Inflammatory macrophage treated with lipopolysaccharide for 1 hour (primary cell): ENCODE data around the gene ZNF227.
"Not testable (repeated sequence)": the region's sequence is repeated elsewhere in the genome, so short reads cannot be mapped to it uniquely, and the experiment has no call there.

ENCODE experiments used
- DNase-seq, 2 donors: peaks; one replicate each; pipeline ENCODE4 v3.0.0-alpha.2; 2020 to 2022

The ZNF227 gene

GRCh38 chr19:44253392-44253791 lies 41.1 kb downstream of the ZNF227 start:
- not testable (repeated sequence) for DNase-seq

- no peak for DNase-seq
These were observed 42.2 kb downstream of the ZNF227 start for GRCh38 chr19:44254496-44254895.

DNA sequence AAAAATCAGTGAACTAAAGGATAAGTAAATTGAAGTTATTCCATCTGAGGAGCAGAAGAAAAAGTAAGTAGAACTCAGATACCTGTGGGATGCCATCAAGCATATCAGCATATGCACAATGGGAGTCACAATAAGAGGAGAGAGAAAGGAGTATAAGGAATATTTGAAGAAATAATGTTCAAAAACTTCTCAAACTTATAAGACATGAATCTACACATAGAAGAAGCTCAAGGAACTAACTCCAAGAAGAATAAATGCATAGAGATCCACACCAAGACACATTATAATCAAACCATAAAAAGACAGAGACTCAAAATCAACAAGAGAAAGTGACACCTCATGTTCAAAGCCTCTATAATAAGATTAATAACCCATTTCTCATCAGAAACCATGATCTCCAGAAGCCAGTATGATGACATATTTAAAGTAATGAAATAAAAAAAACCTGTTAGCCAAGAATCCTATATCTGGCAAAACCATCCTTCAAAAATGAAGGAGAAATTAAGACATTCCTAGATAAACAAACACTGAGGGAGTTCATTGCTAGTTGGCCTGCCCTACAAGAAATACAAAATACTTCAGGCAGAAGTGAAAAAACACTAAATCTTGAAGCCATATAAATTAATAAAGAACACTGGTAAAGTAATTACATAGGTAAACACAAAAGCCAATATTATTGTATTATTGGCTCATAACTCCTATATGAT lies 43.5 kb downstream of the ZNF227 start:
- DNase-seq = no peak

DNA sequence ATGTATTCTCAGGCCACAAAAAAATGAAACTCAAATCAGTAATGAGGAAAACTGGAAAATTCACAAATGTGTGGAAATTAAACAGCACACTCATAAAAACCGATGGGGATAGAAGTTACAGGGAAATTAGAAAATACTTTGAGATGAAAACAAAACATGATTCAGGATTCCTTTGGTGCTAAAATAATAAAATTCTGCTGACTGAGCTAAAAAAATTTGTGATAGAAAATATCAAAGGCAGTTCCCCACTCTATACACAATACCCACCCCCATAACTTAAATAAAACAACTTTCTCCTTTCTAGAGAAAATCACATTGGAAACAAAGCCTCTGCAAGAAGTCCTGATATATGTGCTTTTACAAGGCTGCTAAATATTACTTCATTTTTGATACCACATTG lies 45.8 kb downstream of the ZNF227 start:
- no peak for DNase-seq

DNA sequence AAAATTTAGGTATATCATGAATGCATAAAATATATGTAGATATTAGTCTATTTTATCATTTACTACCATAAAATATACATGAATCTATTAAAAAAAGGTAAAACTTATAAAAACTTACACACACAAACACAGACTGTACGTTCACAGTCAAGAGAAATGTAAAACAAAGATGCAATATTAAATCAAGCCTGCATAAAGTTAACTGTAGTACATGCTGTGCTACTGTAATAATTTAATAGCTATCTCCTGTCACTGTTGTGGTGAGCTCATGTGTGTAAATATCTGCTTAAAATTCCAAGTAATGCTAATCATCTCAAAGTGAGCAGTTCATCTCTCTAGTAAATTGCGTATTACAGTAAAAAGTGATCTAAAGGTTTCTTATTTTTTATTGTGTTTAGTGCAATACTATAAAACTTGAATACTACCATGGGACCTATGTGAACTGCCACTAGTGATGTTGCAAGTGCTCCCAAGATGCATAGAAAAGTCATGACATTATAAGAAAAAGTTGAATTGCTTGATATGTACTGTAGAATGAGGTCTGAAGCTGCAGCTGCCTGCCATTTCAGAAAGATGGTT lies 46.6 kb downstream of the ZNF227 start:
- no peak for DNase-seq

GRCh38 chr19:44260343-44260681 lies 48.0 kb downstream of the ZNF227 start:
- DNase-seq = no peak

DNA sequence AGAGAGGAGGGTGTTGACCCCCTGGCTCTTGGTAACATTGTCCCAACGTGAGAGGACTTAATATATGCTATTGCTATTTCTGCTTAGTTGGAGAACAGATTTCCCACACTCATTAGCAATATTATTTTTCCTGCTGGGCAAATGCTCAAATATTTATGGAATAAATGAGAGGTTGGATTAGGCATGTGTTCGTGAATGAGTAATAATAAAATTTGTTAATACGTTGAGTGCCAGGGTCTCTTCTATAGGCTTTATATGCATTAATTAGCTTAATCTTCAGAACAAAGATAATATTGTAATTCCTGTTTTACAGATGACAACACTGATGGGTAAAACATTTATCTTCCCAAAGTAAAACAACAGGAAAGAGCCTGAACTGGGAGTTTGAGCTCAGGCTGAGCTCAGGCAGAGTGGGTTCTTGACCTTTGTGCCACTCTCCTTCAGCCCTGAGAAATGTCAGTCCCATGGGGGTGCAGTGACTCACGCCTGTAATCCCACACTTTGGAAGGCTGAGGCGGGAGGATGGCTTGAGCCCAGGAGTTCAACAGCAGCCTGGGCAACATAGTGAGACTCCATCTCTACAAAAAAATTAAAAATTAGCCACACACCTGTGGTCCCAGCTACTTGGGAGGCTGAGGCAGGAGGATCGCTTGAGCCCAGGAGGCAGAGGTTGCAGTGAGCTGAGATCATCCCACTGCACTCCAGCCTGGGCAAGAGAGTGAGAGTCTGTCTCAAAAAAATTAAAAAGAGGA lies 48.5 kb downstream of the ZNF227 start:
- DNase-seq = no peak

DNA sequence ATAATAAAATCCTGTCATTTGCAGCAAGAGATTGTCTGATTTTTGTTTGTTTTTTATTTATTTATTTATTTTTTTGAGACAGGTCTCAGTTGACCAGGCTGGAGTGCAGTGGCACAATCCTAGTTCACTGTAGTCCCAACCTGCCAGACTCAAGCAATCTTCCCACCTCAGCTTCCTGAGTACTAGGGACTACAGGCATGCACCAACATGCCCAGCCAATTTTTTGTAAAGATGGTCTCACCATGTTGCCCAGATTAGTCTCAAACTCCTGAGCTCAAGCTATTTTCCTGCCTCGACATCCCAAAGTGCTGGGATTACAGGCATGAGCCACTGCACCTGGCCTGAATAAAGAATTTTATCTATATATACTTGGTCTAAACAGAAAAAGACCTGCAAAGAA lies 65.0 kb downstream of the ZNF227 start:
- no peak for DNase-seq

DNA sequence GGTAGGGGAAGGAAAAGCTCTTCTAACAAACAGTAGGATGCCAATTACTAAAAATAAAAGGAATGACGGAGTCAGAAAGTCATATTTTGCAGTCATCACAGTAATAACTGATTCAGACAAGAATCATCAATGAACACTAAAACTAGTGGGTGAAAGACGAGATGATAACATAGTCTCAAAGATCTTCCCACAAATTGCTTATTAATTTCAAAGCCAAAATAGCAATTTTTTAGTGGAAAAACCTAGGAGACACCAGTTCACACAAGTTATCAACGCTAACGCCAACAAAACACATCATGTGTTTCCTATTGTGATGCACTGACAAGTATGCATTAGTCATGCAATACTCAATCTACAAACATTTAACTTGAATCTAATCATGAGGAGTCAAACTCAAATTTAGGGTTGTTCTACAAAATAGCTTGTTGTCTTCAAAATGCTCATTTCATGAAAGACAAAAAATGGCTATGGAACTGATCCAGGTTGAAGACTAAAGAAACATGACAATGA lies 65.9 kb downstream of the ZNF227 start:
- no peak for DNase-seq

DNA sequence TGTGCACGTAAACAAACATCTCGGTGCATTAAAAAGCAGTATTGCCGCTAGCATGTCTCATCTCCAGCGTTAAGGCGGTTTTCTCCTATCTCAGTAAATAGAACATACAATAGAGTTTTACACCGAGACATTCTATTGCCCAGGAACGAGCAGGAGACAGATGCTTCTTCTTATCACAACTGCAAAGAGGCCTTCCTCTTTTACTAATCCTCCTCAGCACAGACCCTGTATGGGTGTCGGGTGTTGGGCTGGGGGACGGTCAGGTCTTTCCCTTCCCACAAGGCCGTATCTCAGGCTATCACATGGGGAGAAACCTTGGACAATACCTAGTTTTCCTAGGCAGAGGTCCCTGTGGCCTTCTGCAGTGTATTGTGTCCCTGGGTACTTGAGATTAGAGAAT lies 68.6 kb downstream of the ZNF227 start:
- no peak for DNase-seq

DNA sequence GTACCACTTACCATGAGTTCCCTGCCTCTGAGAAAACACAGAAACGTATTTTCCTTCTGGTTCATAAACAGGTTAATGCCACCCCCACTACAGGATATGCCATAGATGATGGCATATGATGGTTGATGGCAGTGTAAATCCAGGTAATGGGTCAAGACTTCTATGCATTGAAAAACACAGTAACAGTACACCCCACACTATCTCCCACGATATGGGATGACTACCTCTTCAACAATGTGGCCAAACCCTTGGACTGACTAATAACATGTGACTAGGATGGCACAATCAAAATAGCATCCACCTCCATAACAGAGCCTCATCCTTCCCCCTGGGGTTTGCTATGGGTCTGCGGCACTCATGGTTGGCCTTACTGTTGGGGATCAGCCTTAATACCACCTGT lies 70.5 kb downstream of the ZNF227 start:
- DNase-seq = no peak

DNA sequence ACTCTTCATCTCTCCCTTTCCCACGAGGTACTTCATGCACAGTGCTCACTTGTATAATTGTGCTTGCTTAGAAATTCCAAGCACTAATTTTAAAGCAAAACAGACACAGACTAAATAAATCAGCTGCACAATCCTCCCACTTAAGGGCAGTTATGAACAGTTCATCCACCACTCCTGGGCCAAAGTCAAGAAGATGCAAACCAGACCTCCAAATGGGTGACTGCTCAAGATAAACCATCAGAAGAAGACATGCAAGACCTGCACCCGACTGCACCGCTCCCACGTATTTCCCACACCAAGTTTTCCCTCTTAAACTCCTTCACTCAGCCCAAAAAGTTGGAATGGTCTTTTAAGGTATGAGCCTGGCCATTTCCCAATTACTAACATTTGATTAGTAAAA lies 72.6 kb downstream of the ZNF227 start:
- no peak for DNase-seq
